Neural cell (in vitro differentiated cells): ENCODE data around the gene STRAP.
"Not testable (repeated sequence)": the region's sequence is repeated elsewhere in the genome, so short reads cannot be mapped to it uniquely, and the experiment has no call there.

Experiments
- EZH2 ChIP-seq: fragments of 200-600, 300-800 bp; shearing (Covaris generic), sonication (generic); IDR thresholded peaks from 2 replicates; pipeline ENCODE4 v1.6.1; 2014; ENCODE audit warnings: antibody characterized with exemption, low read length, borderline replicate concordance, mild to moderate bottlenecking; ENCODE audit not compliant: insufficient read depth, poor library complexity, severe bottlenecking
- TF ChIP-seq, protein P1 (sequence below): fragments of 450-650 bp; IDR thresholded peaks from 2 replicates; pipeline ENCODE4 v1.5.1; 2014; ENCODE audit warnings: antibody characterized with exemption, mild to moderate bottlenecking, moderate library complexity; ENCODE audit not compliant: poor library complexity, severe bottlenecking

DNA sequence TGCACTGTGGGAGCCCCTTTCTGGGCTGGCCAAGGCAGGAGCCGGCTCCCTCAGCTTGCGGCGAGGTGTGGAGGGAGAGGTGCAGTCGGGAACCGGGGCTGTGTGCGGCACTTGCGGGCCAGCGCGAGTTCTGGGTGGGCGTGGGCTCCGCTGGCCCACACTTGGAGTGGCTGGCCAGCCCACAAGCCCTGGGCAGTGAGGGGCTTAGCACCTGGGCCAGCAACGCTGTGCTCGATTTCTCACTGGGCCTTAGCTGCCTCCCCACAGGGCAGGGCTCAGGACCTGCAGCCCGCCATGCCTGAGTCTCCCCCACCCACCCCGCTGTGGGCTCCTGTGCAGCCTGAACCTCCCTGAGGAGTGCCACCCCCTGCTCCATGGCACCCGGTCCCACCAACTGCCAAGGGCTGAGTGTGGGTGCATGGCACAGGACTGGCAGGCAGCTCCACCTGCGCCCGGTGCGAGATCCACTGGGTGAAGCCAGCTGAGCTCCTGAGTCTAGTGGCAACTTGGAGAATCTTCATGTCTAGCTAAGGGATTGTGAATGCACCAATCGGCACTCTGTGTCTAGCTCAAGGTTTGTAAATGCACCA, 7.5 kb upstream of the STRAP start:
- TF ChIP-seq, protein P1, sequence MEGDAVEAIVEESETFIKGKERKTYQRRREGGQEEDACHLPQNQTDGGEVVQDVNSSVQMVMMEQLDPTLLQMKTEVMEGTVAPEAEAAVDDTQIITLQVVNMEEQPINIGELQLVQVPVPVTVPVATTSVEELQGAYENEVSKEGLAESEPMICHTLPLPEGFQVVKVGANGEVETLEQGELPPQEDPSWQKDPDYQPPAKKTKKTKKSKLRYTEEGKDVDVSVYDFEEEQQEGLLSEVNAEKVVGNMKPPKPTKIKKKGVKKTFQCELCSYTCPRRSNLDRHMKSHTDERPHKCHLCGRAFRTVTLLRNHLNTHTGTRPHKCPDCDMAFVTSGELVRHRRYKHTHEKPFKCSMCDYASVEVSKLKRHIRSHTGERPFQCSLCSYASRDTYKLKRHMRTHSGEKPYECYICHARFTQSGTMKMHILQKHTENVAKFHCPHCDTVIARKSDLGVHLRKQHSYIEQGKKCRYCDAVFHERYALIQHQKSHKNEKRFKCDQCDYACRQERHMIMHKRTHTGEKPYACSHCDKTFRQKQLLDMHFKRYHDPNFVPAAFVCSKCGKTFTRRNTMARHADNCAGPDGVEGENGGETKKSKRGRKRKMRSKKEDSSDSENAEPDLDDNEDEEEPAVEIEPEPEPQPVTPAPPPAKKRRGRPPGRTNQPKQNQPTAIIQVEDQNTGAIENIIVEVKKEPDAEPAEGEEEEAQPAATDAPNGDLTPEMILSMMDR, result not testable (repeated sequence)
- TF ChIP-seq EZH2, result not testable (repeated sequence)
